RWPE1 (cell line): ENCODE measurements around the gene THRB.

ENCODE experiments used
- CTCF ChIA-PET: fragments of 350-600 bp; sonication (Branson Sonifier 250); formaldehyde crosslinking; extraction: SDS; loops from one replicate; lab custom pipeline; 2021; lab: Yijun Ruan, JAX
- POLR2A ChIA-PET: fragments of 400-600 bp; formaldehyde crosslinking; extraction: SDS; loops from one replicate; lab custom pipeline; 2020; ENCODE audit warnings: antibody characterized with exemption; ENCODE audit not compliant: low non-redundant PET; lab: Yijun Ruan, JAX
- DNase-seq: peaks from one replicate; pipeline ENCODE4 v3.0.0; 2012; ENCODE audit warnings: low spot score
- H3K27ac ChIP-seq: fragments of 450-650 bp; 2 replicates; pipeline ENCODE4 v1.5.1; 2017
- TF ChIP-seq, protein P1 (sequence below): fragments of 450-650 bp; conservative IDR thresholded peaks from 2 replicates; pipeline ENCODE4 v1.5.1; 2017; ENCODE audit warnings: low read depth, mild to moderate bottlenecking

The THRB gene

DNA sequence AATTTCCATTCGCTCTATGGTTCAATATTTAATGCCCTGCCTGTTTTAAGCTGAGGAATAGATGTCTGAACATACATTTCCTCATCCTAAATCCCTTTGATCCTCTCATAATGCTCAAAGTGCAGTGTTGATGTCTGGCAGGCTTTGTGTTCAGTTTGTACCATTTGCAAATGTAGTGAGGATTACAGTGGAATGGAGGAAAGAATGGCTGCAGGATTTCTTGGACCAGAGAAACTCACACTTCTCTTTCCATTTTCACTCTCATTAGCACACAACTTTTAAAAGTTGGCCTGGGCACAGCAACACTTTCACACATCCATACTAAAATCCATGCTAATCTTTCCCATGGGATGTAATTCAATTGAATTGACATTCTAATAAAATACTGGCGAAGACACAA lies 28.6 kb upstream of the THRB start:
- DNase-seq, result no peak
- no peak overlapping the region for H3K27ac ChIP-seq
- ChIA-PET POLR2A (no interaction called here), CTCF (no interaction called here)
- TF ChIP-seq, protein P1, sequence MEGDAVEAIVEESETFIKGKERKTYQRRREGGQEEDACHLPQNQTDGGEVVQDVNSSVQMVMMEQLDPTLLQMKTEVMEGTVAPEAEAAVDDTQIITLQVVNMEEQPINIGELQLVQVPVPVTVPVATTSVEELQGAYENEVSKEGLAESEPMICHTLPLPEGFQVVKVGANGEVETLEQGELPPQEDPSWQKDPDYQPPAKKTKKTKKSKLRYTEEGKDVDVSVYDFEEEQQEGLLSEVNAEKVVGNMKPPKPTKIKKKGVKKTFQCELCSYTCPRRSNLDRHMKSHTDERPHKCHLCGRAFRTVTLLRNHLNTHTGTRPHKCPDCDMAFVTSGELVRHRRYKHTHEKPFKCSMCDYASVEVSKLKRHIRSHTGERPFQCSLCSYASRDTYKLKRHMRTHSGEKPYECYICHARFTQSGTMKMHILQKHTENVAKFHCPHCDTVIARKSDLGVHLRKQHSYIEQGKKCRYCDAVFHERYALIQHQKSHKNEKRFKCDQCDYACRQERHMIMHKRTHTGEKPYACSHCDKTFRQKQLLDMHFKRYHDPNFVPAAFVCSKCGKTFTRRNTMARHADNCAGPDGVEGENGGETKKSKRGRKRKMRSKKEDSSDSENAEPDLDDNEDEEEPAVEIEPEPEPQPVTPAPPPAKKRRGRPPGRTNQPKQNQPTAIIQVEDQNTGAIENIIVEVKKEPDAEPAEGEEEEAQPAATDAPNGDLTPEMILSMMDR, result no peak

DNA sequence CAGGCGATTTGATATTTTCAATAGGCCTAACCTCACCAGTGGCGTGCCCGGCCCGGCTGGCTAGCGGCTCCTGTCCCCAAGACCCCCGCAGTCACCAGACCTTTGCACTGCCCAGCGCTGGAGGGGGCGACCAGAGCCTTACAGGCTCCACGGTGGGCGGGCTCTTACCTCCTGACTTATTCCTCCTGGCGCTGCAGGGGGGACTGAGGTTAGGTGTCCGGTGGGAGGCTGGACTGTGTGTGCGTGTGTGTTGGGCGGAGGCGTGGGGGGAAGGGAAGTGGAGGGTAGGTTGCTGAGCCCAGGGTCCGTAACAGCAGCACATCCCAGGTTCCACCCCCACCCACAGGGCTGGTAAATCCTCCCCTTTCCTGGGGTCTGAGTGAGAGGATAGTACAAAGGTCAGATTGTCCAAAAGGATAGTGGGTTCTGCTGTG lies 27.5 kb upstream of the THRB start:
- no peak for DNase-seq
- peak overlapping the region; percentile 64 for H3K27ac ChIP-seq
- ChIA-PET POLR2A (no interaction called here), CTCF (no interaction called here)
- TF ChIP-seq, protein P1, result no peak

DNA sequence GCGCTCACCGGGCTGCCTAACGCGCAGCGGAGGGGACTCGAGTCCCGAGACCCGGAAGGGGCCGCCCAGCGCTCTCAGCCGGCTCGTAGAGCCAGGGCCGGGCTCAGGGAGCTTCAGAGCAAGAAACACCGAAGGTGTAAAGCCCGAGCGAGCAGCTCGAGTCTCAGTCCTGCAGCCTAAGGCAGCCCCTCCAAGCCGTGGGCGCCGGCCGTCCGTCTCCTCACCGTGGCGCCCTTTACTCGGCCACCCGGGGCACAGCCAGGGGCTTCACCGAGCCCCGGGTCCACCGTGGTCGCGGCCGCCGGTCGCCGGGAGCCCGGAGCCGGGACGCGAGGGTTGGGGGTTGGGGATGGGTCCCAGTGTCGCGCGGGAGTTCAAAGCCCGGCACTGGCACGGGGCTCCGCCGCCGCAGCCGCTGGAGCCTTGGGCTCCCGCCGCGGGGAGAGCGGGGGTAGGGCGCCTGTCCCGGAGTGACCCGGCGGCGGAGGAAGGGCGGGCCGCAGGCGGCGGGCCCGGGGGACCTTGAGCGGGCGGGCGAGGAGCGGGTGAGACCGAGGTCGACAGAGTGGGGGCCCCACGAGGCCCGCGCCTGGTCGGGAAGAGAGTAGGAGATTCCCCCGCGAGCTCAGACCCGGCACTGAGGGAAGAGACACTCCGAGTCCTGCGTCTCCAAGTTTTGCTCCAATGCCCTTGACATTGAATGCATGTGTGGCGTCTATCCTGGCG lies 26.9 kb upstream of the THRB start:
- peak overlapping the region; percentile 64 for H3K27ac ChIP-seq
- TF ChIP-seq, protein P1, result no peak
- ChIA-PET POLR2A (no interaction called here), CTCF (no interaction called here)
- peak; percentile 29 for DNase-seq

DNA sequence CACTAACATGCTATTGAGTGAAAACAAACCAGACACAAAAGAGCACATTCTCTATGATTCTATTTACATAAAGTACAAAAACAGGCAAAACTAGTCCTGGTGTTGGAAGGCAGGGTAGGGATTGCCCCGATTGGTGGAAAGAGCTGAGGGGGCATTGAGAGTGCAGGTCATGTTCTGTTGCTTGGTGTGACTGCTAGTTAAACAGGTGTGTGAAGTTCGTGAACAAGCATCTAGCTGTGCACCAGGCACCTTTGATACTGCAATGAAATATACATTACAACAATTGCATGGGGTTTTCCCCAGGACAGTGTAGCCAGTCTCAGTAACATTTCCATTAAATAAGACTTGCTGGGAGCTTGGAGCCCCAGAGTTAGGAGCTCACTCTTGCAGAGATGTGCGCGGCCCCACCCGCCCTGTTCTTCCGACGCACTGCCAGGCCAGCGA lies 26.3 kb upstream of the THRB start:
- no peak for DNase-seq
- H3K27ac ChIP-seq, result peak overlapping the region; percentile 64
- POLR2A ChIA-PET, result no interaction called here
- TF ChIP-seq, protein P1, result no peak
- CTCF ChIA-PET, result no interaction called here

DNA sequence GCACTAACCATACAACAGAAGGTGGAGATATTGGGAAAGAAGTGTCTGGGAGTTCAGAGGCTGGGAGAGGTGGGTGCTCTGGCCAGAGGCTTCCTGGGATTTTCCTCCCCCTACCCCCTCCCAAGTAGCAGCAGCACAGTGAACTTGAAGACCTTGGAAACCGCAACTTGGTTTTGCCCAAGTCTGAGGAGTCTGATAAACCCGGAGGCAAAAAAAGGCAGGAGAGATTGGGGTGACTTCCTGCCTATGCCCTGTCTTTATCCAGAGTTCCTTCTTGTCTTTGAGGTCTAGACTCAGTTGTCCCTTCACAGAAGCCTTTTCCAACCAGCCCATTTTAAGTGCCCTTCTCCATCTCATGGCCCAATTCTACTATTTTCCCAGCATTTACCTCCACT lies 25.4 kb upstream of the THRB start:
- ChIA-PET POLR2A (no interaction called here), CTCF (no interaction called here)
- TF ChIP-seq, protein P1, result no peak
- no peak overlapping the region for H3K27ac ChIP-seq
- no peak for DNase-seq

DNA sequence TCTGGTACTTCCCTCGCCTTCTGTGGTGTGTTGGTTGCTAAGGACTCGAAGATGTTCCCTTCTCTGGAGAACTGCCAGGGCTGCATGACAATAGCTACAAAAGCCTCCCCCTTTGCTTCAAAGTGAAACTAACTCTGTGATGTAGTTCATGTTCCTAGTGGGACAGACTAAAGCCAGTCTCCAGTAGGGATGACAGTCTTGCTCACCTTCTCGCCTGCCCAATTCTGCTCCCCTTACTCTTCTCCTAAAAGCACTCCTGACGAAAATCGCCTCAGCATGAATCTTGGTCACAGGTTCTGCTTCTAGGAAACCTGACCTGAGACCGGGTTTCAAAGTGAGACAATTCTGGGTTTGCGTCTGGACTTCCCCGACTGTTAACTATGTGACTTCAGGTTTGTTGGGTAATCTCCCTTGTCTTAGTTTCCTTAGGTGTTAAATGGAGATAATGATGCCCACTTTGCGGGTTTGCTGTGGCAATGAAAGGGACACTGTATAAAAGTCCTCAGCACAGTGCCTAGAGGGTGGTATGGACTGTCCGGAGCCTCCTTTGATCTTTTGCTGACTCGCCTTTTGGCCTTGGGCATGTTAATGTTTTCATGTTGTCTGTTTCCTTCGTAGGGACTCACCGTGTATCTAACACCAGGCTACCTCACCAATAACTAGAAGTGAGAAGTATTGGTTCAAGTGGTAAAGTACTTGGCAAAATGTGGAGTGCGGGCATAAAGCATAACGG lies 24.9 kb upstream of the THRB start:
- CTCF ChIA-PET, result no interaction called here
- H3K27ac ChIP-seq, result no peak overlapping the region
- no peak for DNase-seq
- TF ChIP-seq, protein P1, result no peak
- POLR2A ChIA-PET, result no interaction called here
